GM21447 (cell line): Measurements from ENCODE around the gene SOBP.

Experiments used
- ATAC-seq: cut with Tn5 transposase; IDR thresholded peaks from one replicate; pipeline ENCODE4 v1.9.1; 2021; ENCODE audit not compliant: unreplicated experiment

The SOBP gene

GRCh38 chr6:107654764-107655163, 164.8 kb downstream of the SOBP start:
- no peak for ATAC-seq

DNA sequence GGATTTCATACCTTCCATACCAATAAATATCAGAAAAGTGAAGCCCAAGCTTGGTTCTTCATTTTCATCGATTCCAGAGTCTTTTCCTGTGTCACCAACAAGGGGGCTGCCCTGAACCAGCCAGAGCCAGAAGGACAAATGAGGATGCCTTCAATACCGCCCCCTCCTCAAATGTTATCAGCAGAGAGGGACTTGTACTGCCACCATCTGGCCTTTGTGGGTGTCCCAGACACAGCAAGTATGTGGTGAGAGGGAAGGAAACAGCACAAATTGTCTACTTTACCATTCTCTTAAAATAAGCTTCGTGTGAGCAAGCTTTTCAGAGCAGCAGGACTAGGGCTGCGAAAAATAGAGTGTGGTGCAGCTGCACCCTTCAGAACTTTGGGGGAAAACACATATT, 165.3 kb downstream of the SOBP start:
- no peak for ATAC-seq

DNA sequence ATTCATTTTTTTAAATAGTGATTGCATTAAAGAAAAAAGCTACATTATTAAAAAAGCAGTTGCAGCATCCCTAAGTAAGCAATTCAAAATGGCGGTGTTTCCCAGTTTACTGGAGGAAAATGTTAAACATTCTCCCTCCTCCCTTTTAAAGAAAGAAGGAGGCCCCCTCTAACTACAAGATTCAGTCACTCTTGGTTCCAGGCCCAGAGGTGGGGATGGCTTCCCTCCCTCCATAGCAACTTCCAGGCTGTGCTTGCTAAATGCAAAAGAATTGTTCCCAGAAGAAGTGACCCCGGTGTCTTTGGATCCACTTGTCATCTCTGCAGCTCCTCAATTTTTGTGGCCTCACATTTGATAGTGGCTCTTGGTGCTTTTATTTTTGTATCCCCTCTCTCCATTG, 165.9 kb downstream of the SOBP start:
- no peak for ATAC-seq

GRCh38 chr6:107656401-107656800, 166.5 kb downstream of the SOBP start:
- ATAC-seq = no peak

DNA sequence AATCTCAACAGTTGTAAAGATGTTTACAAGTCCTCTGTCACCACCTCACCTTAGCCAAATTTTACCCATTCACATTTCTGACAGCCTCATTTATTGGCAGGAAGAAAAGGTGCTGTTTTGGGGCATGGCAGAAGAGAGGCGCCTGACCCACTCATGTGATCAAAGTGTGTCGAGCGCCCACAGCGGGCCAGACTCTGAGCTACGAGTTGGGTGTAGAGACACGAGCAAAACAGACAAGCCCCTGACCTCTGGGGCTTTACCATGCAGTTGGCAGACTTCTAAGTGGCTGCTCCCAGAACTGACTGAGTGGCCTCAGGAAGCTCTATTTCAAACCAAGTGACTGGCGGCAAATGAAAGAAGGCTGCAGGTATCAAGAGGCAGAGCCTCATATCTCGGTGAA, 167.0 kb downstream of the SOBP start:
- ATAC-seq = no peak

- no peak for ATAC-seq
These were observed 167.4 kb downstream of the SOBP start for GRCh38 chr6:107657373-107657754.

DNA sequence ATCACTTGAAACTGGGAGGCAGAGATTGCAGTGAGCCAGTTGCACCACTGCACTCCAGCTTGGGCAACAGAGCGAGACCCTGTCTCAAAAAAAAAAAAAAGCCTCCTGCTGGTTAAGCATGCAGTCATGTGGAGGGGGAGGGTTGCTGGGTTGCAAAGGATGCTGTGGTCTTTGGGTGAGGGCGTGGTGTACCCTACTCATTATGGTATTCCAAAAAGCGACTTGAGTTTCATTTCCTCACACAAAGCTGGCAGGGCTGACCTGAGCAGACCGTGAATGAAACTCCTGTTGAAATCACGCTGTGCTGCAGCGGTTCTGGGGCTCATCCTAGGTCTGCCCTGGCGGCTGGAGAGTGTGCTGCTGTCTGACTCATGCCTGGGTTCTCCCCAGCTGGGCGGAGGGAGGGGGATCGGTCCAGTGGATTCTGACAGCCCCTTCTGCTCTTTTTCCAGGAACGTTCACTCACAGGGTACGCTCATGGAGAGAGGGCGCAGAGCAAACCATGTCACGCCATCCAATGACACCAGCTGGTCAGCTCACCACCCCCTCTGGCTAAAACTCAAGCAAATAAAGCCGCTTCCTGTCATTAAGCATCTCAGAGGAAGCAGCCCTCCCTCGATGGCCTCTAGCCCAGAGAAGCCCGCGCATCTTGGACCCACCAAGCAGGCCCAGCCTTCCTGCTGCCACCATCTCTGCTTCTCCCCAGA, 168.0 kb downstream of the SOBP start:
- peak; percentile 94 for ATAC-seq

DNA sequence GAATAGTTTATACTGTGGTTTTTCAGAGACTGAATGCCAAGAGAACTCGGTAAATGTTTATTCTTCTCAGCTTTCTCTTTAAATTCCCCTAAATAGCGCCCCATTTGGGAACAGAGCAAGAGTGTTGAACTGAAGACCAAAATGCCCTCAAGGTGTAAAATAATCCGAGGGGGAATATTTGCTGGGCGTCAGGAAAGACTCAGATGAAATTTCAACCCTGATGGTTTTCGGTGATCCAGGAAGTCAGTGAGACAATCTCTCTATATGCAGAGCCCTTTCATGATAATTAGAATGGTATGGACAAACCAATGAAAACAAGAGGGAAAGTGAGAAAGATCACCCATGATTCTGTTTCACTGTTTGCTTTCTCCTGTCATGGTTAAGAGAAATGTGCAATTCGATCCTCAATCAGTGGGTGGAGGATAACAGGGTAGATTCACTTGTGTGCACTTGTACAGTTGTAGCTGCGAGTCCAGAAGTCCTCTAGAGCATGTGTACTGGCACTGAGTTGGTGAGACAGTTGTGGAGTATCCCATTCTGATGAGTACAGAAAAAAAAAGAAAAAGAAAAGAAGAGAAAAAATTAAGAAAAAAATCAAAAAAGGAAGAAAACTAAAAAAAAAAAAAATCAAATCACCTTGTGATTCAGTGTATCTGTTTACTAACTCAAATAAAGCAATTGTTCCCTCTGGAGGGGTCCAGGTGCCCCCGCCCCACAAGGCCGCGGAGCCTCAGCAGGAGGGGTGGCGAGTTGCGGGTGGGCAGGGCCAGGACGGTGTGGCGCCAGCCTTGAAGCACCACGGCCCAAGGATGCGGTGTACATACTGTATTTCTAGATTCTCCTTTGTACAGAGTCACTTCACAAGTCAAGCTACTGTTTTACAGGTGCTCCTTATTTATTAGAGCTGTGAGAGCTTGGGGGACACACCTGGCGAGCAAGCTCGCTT, 169.3 kb downstream of the SOBP start:
- ATAC-seq = no peak

DNA sequence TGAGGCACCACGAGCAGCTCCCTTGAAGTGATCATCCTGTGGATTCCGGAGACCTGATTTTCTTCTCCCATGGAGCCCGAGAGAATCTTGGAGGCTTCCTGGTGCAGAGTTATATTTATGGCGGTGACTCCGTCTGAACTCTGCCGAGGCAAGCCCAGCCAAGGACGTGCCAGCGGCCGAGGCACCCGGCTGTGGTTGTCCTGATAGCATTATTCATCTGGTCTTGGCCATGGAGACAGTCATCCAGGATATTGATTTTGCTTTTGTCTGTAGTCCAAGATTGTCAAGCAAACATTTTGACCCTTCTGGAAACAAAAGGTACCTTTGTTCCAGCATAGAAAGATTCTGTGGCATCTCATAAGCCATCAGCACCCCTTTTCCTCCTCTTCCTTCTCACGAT, 170.9 kb downstream of the SOBP start:
- ATAC-seq = no peak

DNA sequence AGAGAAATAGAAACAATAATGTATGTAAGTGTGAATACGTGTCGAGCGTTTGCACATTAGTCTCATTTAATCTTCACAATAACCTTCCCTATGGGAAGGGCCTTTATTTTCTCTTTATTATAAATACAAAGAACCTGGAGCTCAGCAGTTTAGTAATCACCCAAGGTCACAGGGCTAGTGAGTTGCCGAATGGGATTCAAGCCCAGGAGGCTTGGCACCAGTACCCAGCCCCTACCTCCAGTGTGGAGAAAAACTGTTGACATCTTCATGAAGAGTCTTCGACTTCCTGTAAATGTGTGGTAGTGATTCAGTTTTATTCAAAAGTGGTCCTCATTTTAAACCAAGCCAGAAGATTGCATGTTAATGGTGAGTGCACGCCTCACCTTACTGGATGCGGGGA, 171.4 kb downstream of the SOBP start:
- no peak for ATAC-seq

DNA sequence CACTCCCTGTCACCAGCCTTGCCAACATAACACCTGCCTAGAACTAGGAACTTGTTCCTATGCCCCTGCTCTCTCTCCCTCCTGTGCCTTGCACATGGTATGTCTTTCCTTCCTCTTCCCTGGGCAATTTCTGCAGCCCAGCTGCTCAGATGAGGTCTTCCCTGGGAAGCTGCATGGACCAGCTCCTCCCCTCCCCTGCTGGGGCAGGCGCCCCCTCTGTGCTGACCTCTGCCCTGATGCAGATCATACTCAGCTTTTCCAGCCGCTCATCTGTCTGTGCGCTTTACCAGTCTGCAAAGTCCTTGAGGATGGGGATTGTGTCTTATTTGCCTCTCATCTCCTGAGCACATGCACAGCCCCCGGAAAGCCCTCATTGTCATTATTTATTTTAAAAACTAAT, 172.4 kb downstream of the SOBP start:
- no peak for ATAC-seq

DNA sequence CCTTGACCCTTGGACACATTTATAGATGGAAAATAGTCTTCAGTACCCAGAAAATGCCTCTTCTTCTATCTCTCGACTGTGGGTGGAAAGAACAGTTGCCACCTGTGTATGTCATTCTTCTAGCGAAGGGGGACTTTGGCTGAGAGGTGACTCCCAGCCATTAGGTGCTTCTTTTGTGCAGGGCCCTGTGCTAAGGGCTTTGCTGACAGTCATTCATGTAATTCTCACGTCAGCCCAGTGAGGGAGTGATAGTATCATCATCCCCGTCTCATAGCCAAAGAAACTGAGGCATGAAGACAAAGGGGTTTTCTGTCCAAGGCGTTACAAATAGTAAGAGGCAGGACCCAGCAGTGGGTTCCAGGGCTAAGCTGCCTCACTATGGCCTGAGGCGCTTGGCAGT, 173.4 kb downstream of the SOBP start:
- no peak for ATAC-seq

DNA sequence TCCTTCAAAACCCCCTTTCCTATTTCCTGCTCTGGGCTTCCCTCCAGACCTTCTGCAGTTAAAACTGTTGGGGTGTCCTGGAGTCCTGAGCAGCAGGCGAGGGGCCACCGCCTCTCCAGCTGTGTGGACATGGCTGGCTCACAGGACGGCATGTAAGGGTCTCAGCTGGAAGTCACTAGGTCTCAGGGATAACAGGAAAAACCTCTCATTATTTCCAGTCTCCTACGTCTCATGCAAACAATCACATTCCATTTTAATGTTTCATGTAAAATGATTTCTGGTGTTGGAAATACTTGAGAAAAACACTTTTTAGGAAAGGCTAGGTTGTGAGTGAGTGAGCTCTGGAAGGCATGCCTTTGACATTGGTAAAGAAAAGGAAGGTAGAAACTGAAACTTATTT, 175.5 kb downstream of the SOBP start:
- ATAC-seq = no peak

- no peak for ATAC-seq
These were observed 176.4 kb downstream of the SOBP start for GRCh38 chr6:107666084-107666980.

DNA sequence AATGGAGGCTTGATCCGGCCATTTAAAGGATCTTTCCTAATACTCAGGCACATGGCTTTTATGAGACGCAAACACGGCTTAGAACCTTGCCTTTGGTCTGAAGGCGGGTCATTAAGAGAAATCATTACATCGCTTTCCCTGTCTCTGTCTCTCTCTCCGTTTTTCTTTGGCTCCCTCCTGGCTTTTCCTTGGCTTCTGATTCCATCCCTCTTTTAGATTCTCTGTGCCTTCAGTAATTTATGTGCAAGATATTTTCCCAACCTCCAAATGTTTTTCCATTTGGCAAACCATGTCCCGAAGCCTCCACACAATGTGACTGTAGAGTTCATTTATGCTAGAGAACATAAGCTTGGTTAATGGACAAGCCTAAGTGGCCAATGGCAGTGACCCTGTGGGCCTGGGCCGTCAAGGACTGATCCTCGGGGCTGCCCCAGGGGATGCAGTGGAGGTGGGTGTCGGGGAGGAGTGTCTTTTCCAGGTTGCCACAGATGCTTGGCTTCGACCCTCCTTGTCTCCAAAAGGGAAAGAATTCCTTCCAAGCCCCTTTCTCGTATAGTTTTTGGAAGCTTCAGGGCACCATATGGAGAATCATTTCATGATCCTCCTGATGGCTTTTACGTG, 177.2 kb downstream of the SOBP start:
- no peak for ATAC-seq

DNA sequence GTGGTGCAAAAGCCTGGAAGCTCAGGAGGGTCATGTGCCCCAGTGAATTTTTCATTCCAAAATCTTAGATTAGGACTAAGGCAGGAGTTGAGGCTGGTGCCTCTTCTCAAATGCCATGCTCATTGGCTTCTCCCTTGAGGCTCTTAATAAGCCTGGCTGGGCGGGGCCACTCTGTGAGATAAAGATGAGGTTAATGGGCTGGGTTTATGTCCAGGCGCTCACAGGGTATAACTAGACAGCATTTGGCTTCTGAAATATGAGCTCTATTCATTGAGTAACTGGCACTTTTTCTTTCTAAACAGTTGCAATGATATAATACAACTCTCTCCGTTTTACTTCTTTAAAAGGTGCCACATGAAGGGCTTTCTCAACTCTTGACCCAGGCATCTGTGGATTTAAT, 177.9 kb downstream of the SOBP start:
- no peak for ATAC-seq

DNA sequence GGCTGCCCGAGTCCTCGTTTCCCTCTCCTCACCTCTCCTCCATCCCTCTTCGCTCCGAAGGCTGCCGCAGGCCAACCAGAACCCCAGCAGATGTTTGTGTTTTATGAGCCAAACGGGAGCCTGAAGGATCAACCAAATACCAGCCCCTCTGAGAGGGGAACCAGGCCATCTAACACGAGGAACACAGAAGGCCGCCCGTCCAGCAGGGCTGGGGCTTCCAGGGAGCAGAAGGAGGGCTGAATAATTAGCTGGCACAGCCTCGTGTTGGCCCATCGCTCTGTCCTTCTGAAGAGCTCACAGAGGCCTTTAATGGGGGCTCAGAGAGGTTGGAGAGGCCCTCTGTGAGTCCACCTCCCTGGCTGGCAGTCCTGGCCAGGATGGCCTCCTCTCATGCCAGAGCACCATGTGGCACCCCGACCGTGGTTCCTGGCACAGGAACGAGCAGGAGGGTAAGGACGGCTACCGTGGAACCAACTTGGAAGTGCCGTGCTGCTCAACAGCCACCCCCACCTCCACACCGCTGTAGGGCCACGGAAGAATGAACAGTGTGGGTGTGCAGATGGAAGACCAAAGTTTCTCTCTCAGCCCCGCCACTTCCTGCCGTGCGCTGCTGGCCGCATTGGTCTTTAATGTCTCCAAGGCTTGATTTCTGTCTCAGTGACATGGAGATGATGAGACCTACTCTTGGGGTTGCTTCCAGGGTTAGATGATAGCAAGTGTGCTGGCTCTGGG, 179.0 kb downstream of the SOBP start:
- peak; percentile 85 for ATAC-seq

- peak; percentile 41 for ATAC-seq
These were observed 180.9 kb downstream of the SOBP start for GRCh38 chr6:107670792-107671199.

DNA sequence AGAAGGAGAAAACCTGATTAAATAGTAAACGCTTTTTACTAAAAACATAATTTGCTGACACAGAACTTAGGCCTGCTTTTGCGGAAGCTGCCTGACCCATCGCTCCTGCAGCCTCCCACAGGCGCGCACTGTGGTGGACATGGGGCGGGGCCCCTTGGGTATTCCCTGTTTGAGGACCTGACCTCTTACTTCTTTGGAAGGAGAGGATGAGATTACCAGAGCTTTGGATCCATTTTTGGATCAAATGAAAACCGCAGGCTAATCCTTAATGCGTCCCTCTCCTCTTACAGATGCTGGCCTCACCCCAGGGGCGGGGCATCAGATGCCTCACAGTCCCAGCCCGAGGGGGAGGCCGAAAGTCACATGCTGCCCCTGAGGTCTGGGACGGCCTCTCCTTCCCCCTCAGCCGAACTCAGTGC, 183.2 kb downstream of the SOBP start:
- ATAC-seq = no peak
